CD8-positive, alpha-beta memory T cell (primary cell): Measurements from ENCODE around the gene AHDC1. TPM values are rescaled to one million over a fixed set of nuclear protein-coding genes. Genes with fewer than 3 reads are reported as not detected.
A peak's percentile ranks its signal among the peaks of the same experiment; 100 is the strongest.

Source experiments
- CTCF ChIA-PET: fragments of 350-600 bp; sonication (Branson Sonifier 250); formaldehyde crosslinking; loops from one replicate; lab custom pipeline; 2021; ENCODE audit warnings: antibody characterized with exemption; lab: Charles Lee
- POLR2A ChIA-PET: fragments of 350-600 bp; sonication (Branson Sonifier 250); formaldehyde crosslinking; loops from one replicate; lab custom pipeline; 2021; ENCODE audit warnings: antibody characterized with exemption; lab: Charles Lee
- DNase-seq, 5 donors: peaks; one replicate each; pipeline versions ENCODE4 v3.0.0 to v3.0.0-alpha.2; 2020 to 2022; ENCODE audit warnings: mixed read lengths in 1 of 5
- H3K27ac ChIP-seq: one replicate; pipeline ENCODE4 v1.7.0; 2013; ENCODE audit warnings: low read depth, mild to moderate bottlenecking, low read length, moderate library complexity
- H3K27me3 ChIP-seq: 2 replicates; pipeline ENCODE4 v1.7.0; 2013; ENCODE audit warnings: low read length, mild to moderate bottlenecking; ENCODE audit not compliant: insufficient read depth, poor library complexity, severe bottlenecking
- H3K36me3 ChIP-seq: 2 replicates; pipeline ENCODE4 v1.7.0; 2013; ENCODE audit warnings: mild to moderate bottlenecking, low read length, moderate library complexity; ENCODE audit not compliant: insufficient read depth
- H3K4me1 ChIP-seq: 2 replicates; pipeline ENCODE4 v1.7.0; 2013; ENCODE audit warnings: mild to moderate bottlenecking, low read length, moderate library complexity; ENCODE audit not compliant: insufficient read depth
- H3K4me3 ChIP-seq: 2 replicates; pipeline ENCODE4 v1.7.0; 2013; ENCODE audit warnings: mild to moderate bottlenecking, low read length
- H3K9me3 ChIP-seq: 2 replicates; pipeline ENCODE4 v1.7.0; 2013; ENCODE audit warnings: mild to moderate bottlenecking, low read length
- H3K27ac Mint-ChIP-seq, 8 donors: one replicate each; pipeline ENCODE4 v1.8.0; 2020 to 2021; ENCODE audit warnings: mixed read lengths in 8 of 8, mild to moderate bottlenecking in 6 of 8, inconsistent platforms in 3 of 8, moderate library complexity in 3 of 8
- H3K27me3 Mint-ChIP-seq, 2 donors: one replicate each; pipeline ENCODE4 v1.8.0; 2020 to 2021; ENCODE audit warnings: mixed read lengths in 2 of 2, mild to moderate bottlenecking in 1 of 2, moderate library complexity in 1 of 2
- H3K36me3 Mint-ChIP-seq, 3 donors: one replicate each; pipeline ENCODE4 v1.8.0; 2020 to 2021; ENCODE audit warnings: mixed read lengths in 3 of 3, inconsistent platforms in 1 of 3, mild to moderate bottlenecking in 1 of 3
- H3K4me1 Mint-ChIP-seq, 3 donors: one replicate each; pipeline ENCODE4 v1.8.0; 2020 to 2021; ENCODE audit warnings: mixed read lengths in 3 of 3, inconsistent platforms in 1 of 3, mild to moderate bottlenecking in 1 of 3
- H3K4me3 Mint-ChIP-seq, 7 donors: one replicate each; pipeline ENCODE4 v1.8.0; 2020 to 2021; ENCODE audit warnings: mixed read lengths in 7 of 7, mild to moderate bottlenecking in 6 of 7, moderate library complexity in 4 of 7, inconsistent platforms in 2 of 7
- H3K9me3 Mint-ChIP-seq, 5 donors: one replicate each; pipeline ENCODE4 v1.8.0; 2020 to 2022; ENCODE audit warnings: mixed read lengths in 5 of 5, mild to moderate bottlenecking in 3 of 5, moderate library complexity in 2 of 5, inconsistent platforms in 1 of 5
- polyA plus RNA-seq: library from polyadenylated mRNA; unstranded; fragments of 300-500 nt; fragmentation: Illumina TruSeq; gene quantifications from one replicate; pipeline ENCODE4 v1.2.3, GENCODE V29; 2021
- total RNA-seq, 2 experiments: library from RNA; stranded (reverse); gene quantifications; one replicate each; pipeline ENCODE4 v1.2.3, GENCODE V29; 2021

AHDC1 gene
- total and polyA plus RNA-seq, 3 experiments from 2014 or later, result 1.9 to 11.5 (median 11.5) TPM

GRCh38 chr1:27496604-27497155 lies 107.3 kb downstream of the AHDC1 start:
- Histone ChIP-seq H3K27ac (no peak overlapping the region), H3K36me3 (no peaks in the 10 kb centered on the region), H3K4me1 (no peaks in the 10 kb centered on the region), H3K9me3 (no peaks in the 10 kb centered on the region), H3K27me3 (no peaks in the 10 kb centered on the region), H3K4me3 (no peak overlapping the region)
- Mint-ChIP-seq H3K27me3 (peaks cover 2 to 11% of the 10 kb centered on the region in 2 donors), H3K36me3 (no peaks in the 10 kb centered on the region), H3K4me1 (peaks cover 0 to 5% (median 2%) of the 10 kb centered on the region in 3 donors), H3K4me3 (no peak overlapping the region), H3K27ac (peak overlapping the region in 1 of 8 donors; percentile 21), H3K9me3 (no peaks in the 10 kb centered on the region)
- DNase-seq, result no peak
- ChIA-PET POLR2A (no interaction called here), CTCF (interaction anchor here (0.6 to 1.7 kb wide), 2 partner anchors 24 to 80 kb away, joined by 3 read pairs; no protein-coding TSS in a partner anchor)

- POLR2A ChIA-PET, result interaction anchor here (0.5 to 0.6 kb wide), 2 partner anchors 9 to 104 kb away, joined by 3 to 4 read pairs; no protein-coding TSS in a partner anchor
- Mint-ChIP-seq H3K4me1 (peaks cover 23 to 31% (median 24%) of the 10 kb centered on the region in 3 donors), H3K9me3 (no peaks in the 10 kb centered on the region), H3K27me3 (peaks cover 5 to 8% of the 10 kb centered on the region in 2 donors), H3K4me3 (peak overlapping the region in 1 of 7 donors; percentile 8), H3K27ac (peak overlapping the region in 2 of 8 donors; percentile 13 to 62), H3K36me3 (peaks cover 0 to 11% (median 0%) of the 10 kb centered on the region in 3 donors)
- Histone ChIP-seq H3K36me3 (no peaks in the 10 kb centered on the region), H3K4me1 (peaks cover 20% of the 10 kb centered on the region), H3K27ac (no peak overlapping the region), H3K4me3 (no peak overlapping the region), H3K9me3 (no peaks in the 10 kb centered on the region), H3K27me3 (no peaks in the 10 kb centered on the region)
- DNase-seq, result no peak
- CTCF ChIA-PET, result interaction anchor here (0.7 kb wide), 1 partner anchor 508 kb away, joined by 3 read pairs; no protein-coding TSS in a partner anchor
Observed at GRCh38 chr1:27492796-27493195, 111.1 kb downstream of the AHDC1 start.

GRCh38 chr1:27491748-27492700 lies 111.9 kb downstream of the AHDC1 start:
- no peaks in the 10 kb centered on the region for H3K27me3 ChIP-seq
- POLR2A ChIA-PET, result interaction anchor here (0.6 kb wide), 1 partner anchor 8 kb away, joined by 3 read pairs; no protein-coding TSS in a partner anchor
- CTCF ChIA-PET, result no interaction called here
- no peak for DNase-seq
- Mint-ChIP-seq H3K36me3 (peaks cover 0 to 11% (median 0%) of the 10 kb centered on the region in 3 donors), H3K4me3 (peak overlapping the region in 6 of 7 donors; percentile 31 to 77 (median 45)), H3K27ac (peak overlapping the region in 6 of 8 donors; percentile 32 to 88 (median 52)), H3K9me3 (no peaks in the 10 kb centered on the region), H3K27me3 (peaks cover 5 to 7% of the 10 kb centered on the region in 2 donors), H3K4me1 (peaks cover 23 to 32% (median 26%) of the 10 kb centered on the region in 3 donors)
- peaks cover 21% of the 10 kb centered on the region for H3K4me1 ChIP-seq
- no peak overlapping the region for H3K4me3 ChIP-seq
- H3K36me3 ChIP-seq, result no peaks in the 10 kb centered on the region
- no peak overlapping the region for H3K27ac ChIP-seq
- H3K9me3 ChIP-seq, result no peaks in the 10 kb centered on the region

GRCh38 chr1:27489973-27490741 lies 113.8 kb downstream of the AHDC1 start, which contains the start of gene WASF2:
TSS of gene WASF2 (minus strand) at chr1:27490167. CDS start at chr1:27428890, 61,277 bp downstream.
- peak within 1 kb of the TSS; percentile 92 to 100 (median 99) for H3K27ac Mint-ChIP-seq
- H3K36me3 ChIP-seq, result no peaks in the 10 kb centered on the region
- H3K4me1 ChIP-seq, result peaks cover 29% of the 10 kb centered on the region

GRCh38 chr1:27489501-27489972 lies 114.4 kb downstream of the AHDC1 start:
- Histone ChIP-seq H3K4me3 (peak overlapping the region; percentile 99), H3K27ac (peak overlapping the region; percentile 95), H3K4me1 (peaks cover 29% of the 10 kb centered on the region), H3K36me3 (no peaks in the 10 kb centered on the region), H3K9me3 (no peaks in the 10 kb centered on the region), H3K27me3 (no peaks in the 10 kb centered on the region)
- no peaks in the 10 kb centered on the region for H3K9me3 Mint-ChIP-seq
- peak in 2 of 5 donors; percentile 16 to 56 for DNase-seq
- peak overlapping the region; percentile 89 to 100 (median 94) for H3K27ac Mint-ChIP-seq
- ChIA-PET CTCF (interaction anchor here (0.9 to 2.0 kb wide), 5 partner anchors 34 to 183 kb away, joined by 3 to 8 read pairs (median 4); partner anchors contain the start of gene IFI6), POLR2A (interaction anchor here (1.3 to 1.6 kb wide), 5 partner anchors 32 to 283 kb away, joined by 3 to 7 read pairs (median 5); partner anchors contain the start of gene STX12)
- H3K27me3 Mint-ChIP-seq, result peaks cover 0 to 7% of the 10 kb centered on the region in 2 donors
- peaks cover 29 to 49% (median 32%) of the 10 kb centered on the region in 3 donors for H3K4me1 Mint-ChIP-seq
- peak overlapping the region; percentile 92 to 98 (median 96) for H3K4me3 Mint-ChIP-seq
- H3K36me3 Mint-ChIP-seq, result peaks cover 0 to 14% (median 0%) of the 10 kb centered on the region in 3 donors

More at GRCh38 chr1:27489973-27490741, 113.8 kb downstream of the AHDC1 start, which contains the start of gene WASF2:
- Mint-ChIP-seq H3K4me1 (peaks cover 27 to 46% (median 30%) of the 10 kb centered on the region in 3 donors), H3K4me3 (peak within 1 kb of the TSS; percentile 92 to 98 (median 96)), H3K36me3 (peaks cover 0 to 11% (median 0%) of the 10 kb centered on the region in 3 donors), H3K9me3 (no peaks in the 10 kb centered on the region), H3K27me3 (peaks cover 0 to 7% of the 10 kb centered on the region in 2 donors)
- Histone ChIP-seq H3K4me3 (peak within 1 kb of the TSS; percentile 99), H3K27ac (peak within 1 kb of the TSS; percentile 95), H3K27me3 (no peaks in the 10 kb centered on the region), H3K9me3 (no peaks in the 10 kb centered on the region)
- CTCF ChIA-PET, result interaction anchor here (0.9 to 2.0 kb wide), 8 partner anchors 26 to 182 kb away, joined by 3 to 8 read pairs (median 4); partner anchors contain the start of gene IFI6
- POLR2A ChIA-PET, result interaction anchor here (0.9 to 1.6 kb wide), 6 partner anchors 31 to 1112 kb away, joined by 3 to 7 read pairs (median 4); partner anchors contain the start of gene STX12
- peak; percentile 95 to 98 (median 97) for DNase-seq

GRCh38 chr1:27487966-27488884 lies 115.7 kb downstream of the AHDC1 start:
- peaks cover 39% of the 10 kb centered on the region for H3K4me1 ChIP-seq
- H3K36me3 ChIP-seq, result no peaks in the 10 kb centered on the region
- H3K27ac ChIP-seq, result peak overlapping the region; percentile 95
- H3K27me3 ChIP-seq, result no peaks in the 10 kb centered on the region
- peaks cover 0 to 23% (median 0%) of the 10 kb centered on the region in 3 donors for H3K36me3 Mint-ChIP-seq
- H3K27me3 Mint-ChIP-seq, result peaks cover 0 to 7% of the 10 kb centered on the region in 2 donors
- no peaks in the 10 kb centered on the region for H3K9me3 ChIP-seq
- no peaks in the 10 kb centered on the region for H3K9me3 Mint-ChIP-seq
- peak overlapping the region; percentile 75 to 100 (median 93) for H3K27ac Mint-ChIP-seq
- CTCF ChIA-PET, result interaction anchor here (1.1 kb wide), 1 partner anchor 68 kb away, joined by 3 read pairs; no protein-coding TSS in a partner anchor
- H3K4me1 Mint-ChIP-seq, result peaks cover 38 to 61% (median 43%) of the 10 kb centered on the region in 3 donors
- H3K4me3 ChIP-seq, result peak overlapping the region; percentile 99
- peak overlapping the region; percentile 92 to 98 (median 96) for H3K4me3 Mint-ChIP-seq
- POLR2A ChIA-PET, result no interaction called here
- DNase-seq, result peak in 1 of 5 donors; percentile 25
